PC-9 (cell line): ENCODE data around the gene PAM. TPM values are rescaled to one million over a fixed set of nuclear protein-coding genes. Genes with fewer than 3 reads are reported as not detected.

ENCODE experiments used
- BruUV-seq: library from RNA; stranded (reverse); fragments of 400-500 nt; replicated peaks from 2 replicates; lab custom pipeline; 2021; lab: Mats Ljungman, UMichigan
- CTCF ChIA-PET: fragments of 300-600 bp; sonication (Branson Sonifier 250); formaldehyde crosslinking; loops from one replicate; lab custom pipeline; 2022; ENCODE audit warnings: antibody characterized with exemption; lab: Charles Lee
- POLR2A ChIA-PET: fragments of 300-600 bp; sonication (Branson Sonifier 250); formaldehyde crosslinking; loops from one replicate; lab custom pipeline; 2022; ENCODE audit warnings: antibody characterized with exemption; ENCODE audit not compliant: unreplicated experiment; lab: Charles Lee
- DNase-seq, 2 experiments: peaks; one replicate each; pipeline versions ENCODE4 v3.0.0 to v3.0.0-alpha.2; 2015 to 2022; ENCODE audit warnings: mixed read lengths in 1 of 2
- H2AFZ ChIP-seq: fragments of 200-600 bp; sonication (generic); 2 replicates; pipeline ENCODE4 v1.8.1; 2017; ENCODE audit warnings: antibody characterized with exemption
- H3F3A ChIP-seq: fragments of 200-600 bp; sonication (generic); 2 replicates; pipeline ENCODE4 v1.8.1; 2017; ENCODE audit warnings: antibody characterized with exemption, mild to moderate bottlenecking, low read depth; ENCODE audit not compliant: insufficient read depth
- H3K27ac ChIP-seq: fragments of 200-600 bp; sonication (generic); 2 replicates; pipeline ENCODE4 v1.6.1; 2016; ENCODE audit warnings: mixed run types
- H3K27me3 ChIP-seq: fragments of 200-600 bp; sonication (generic); 2 replicates; pipeline ENCODE4 v1.6.1; 2016; ENCODE audit warnings: low read depth, mixed run types; ENCODE audit not compliant: insufficient read depth
- H3K36me3 ChIP-seq: fragments of 200-600 bp; sonication (generic); 2 replicates; pipeline ENCODE4 v1.6.1; 2016; ENCODE audit warnings: low read depth, mixed run types
- H3K4me1 ChIP-seq: fragments of 200-600 bp; sonication (generic); replicated peaks from 2 replicates; pipeline ENCODE4 v1.6.1; 2016; ENCODE audit warnings: mixed run types; ENCODE audit not compliant: insufficient read depth
- H3K4me2 ChIP-seq: fragments of 200-600 bp; sonication (generic); 2 replicates; pipeline ENCODE4 v1.6.1; 2017; ENCODE audit warnings: mixed run types
- H3K4me3 ChIP-seq: fragments of 200-600 bp; sonication (generic); 2 replicates; pipeline ENCODE4 v1.6.1; 2016; ENCODE audit warnings: mixed run types
- H3K79me2 ChIP-seq: fragments of 200-600 bp; sonication (generic); 2 replicates; pipeline ENCODE4 v1.6.1; 2017; ENCODE audit warnings: low read depth, mixed run types
- H3K9me2 ChIP-seq: fragments of 200-600 bp; sonication (generic); 2 replicates; pipeline ENCODE4 v1.8.1; 2017; ENCODE audit warnings: mild to moderate bottlenecking; ENCODE audit not compliant: insufficient read depth
- H3K9me3 ChIP-seq: fragments of 200-600 bp; sonication (generic); 2 replicates; pipeline ENCODE4 v1.8.1; 2016; ENCODE audit warnings: low read depth; ENCODE audit not compliant: insufficient read depth
- H4K20me1 ChIP-seq: fragments of 200-600 bp; sonication (generic); 2 replicates; pipeline ENCODE4 v1.8.1; 2017; ENCODE audit not compliant: insufficient read depth
- CTCF ChIP-seq: fragments of 200-600 bp; sonication (generic); conservative IDR thresholded peaks from 2 replicates; pipeline ENCODE4 v1.6.1; 2017; ENCODE audit warnings: mixed run types, antibody characterized with exemption, mild to moderate bottlenecking, moderate library complexity
- EZH2 ChIP-seq: fragments of 200-600 bp; sonication (generic); IDR thresholded peaks from 2 replicates; pipeline ENCODE4 v1.8.0; 2017; ENCODE audit warnings: antibody characterized with exemption, low read depth
- intact Hi-C: fragments of 100-400 bp; cut with micrococcal nuclease; formaldehyde crosslinking; loops from one replicate; pipeline ENCODE4 v1.10.0; 2022; ENCODE audit not compliant: unreplicated experiment
- total RNA-seq: library from RNA; stranded (reverse); gene quantifications from 2 replicates; pipeline ENCODE4 v1.2.3, GENCODE V29; 2021

Gene PAM
- total RNA-seq, 1 experiment from 2014 or later = 88.4 TPM

GRCh38 chr5:102801371-102801770, 46.3 kb downstream of the PAM start:
- Histone ChIP-seq H3F3A (no peaks in the 10 kb centered on the region), H2AFZ (no peak overlapping the region), H3K4me2 (no peak overlapping the region), H3K36me3 (no peaks in the 10 kb centered on the region), H3K27me3 (no peaks in the 10 kb centered on the region), H3K4me3 (no peak overlapping the region), H3K79me2 (no peaks in the 10 kb centered on the region), H3K27ac (no peak overlapping the region), H3K9me3 (no peaks in the 10 kb centered on the region), H3K9me2 (no peaks in the 10 kb centered on the region), H3K4me1 (no peaks in the 10 kb centered on the region), H4K20me1 (no peaks in the 10 kb centered on the region; the same call in 1 of the 2 replicates)
- BruUV-seq = no TSS peak
- no peak for DNase-seq
- ChIA-PET POLR2A (no interaction called here), CTCF (interaction anchor here (1.0 kb wide), 1 partner anchor 238 kb away, joined by 3 read pairs; no protein-coding TSS in a partner anchor)
- intact Hi-C loops = no loop called here
- TF ChIP-seq EZH2 (no peak), CTCF (no peak)

DNA sequence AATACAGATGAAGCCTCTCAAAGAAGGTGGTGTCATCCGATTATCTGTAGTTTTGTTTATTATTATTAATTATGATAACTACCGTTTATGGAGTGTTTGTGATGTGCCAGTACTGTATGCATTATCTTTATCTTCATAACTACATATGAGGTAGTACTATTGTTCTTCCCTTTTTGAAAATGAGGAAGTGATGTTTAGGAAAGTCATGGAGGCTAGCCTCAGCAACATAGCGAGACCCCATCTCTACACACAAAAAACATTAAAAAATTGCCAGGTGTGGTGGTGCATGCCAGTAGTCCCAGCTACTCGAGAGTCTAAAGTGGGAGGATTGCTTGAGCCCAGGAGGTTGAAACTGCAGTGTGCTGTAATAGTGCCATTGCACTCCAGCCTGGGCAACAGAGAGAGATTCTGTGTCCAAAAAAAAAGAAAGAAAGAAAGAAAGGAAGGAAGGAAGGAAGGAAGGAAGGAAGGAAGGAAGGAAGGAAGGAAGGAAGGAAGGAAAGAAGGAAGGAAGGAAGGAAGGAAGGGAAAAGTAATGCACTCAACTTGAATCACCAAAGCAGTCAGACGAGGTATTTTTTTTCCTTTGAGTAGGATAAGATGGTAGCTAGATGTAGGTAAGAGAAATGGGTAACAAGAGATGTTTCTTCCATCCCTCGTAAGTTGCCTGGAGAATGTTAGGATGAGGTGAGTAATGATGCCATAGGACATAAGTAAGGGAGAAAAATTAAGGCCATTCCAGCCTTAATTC, 47.8 kb downstream of the PAM start:
- intact Hi-C loops = no loop called here
- Histone ChIP-seq H2AFZ (no peak overlapping the region), H3K27me3 (no peaks in the 10 kb centered on the region), H3K4me1 (no peaks in the 10 kb centered on the region), H3K4me2 (no peak overlapping the region), H3F3A (no peaks in the 10 kb centered on the region), H3K36me3 (no peaks in the 10 kb centered on the region), H3K9me3 (no peaks in the 10 kb centered on the region), H4K20me1 (no peaks in the 10 kb centered on the region; the same call in 1 of the 2 replicates), H3K27ac (no peak overlapping the region), H3K4me3 (no peak overlapping the region), H3K79me2 (no peaks in the 10 kb centered on the region), H3K9me2 (no peaks in the 10 kb centered on the region)
- TF ChIP-seq CTCF = no peak
- TF ChIP-seq EZH2 = no peak
- BruUV-seq = no TSS peak
- no peak for DNase-seq
- ChIA-PET POLR2A (no interaction called here), CTCF (no interaction called here)

- Histone ChIP-seq H3F3A (no peaks in the 10 kb centered on the region), H3K4me2 (no peak overlapping the region), H3K4me1 (no peaks in the 10 kb centered on the region), H2AFZ (no peak overlapping the region), H3K9me3 (no peaks in the 10 kb centered on the region), H3K27me3 (no peaks in the 10 kb centered on the region), H4K20me1 (no peaks in the 10 kb centered on the region), H3K4me3 (no peak overlapping the region), H3K79me2 (0 out of 2 replicates have a peak, but pooled peaks cover 3% of the 10 kb centered on the region), H3K9me2 (no peaks in the 10 kb centered on the region), H3K36me3 (no peaks in the 10 kb centered on the region), H3K27ac (no peak overlapping the region)
- no peak for DNase-seq
- CTCF ChIA-PET = no interaction called here
- BruUV-seq = no TSS peak
- no peak for TF ChIP-seq CTCF
- TF ChIP-seq EZH2 = no peak
- intact Hi-C loops = no loop called here
- POLR2A ChIA-PET = no interaction called here
Observed at GRCh38 chr5:102807878-102808502, 52.9 kb downstream of the PAM start.
